HepG2 (cell line): ENCODE data around the gene E2F1. TPM values are rescaled to one million over a fixed set of nuclear protein-coding genes. Genes with fewer than 3 reads are reported as not detected.

Experiments used
- BCLAF1 ChIP-seq: fragments of 450-650 bp; IDR thresholded peaks from 2 replicates; pipeline ENCODE4 v1.6.1; 2017; ENCODE audit warnings: mild to moderate bottlenecking
- EP300 ChIP-seq, 3 experiments: sonication (generic) in 1 of 3; formaldehyde crosslinking in 1 of 3; IDR thresholded peaks; 2 replicates each; pipeline versions ENCODE4 v1.5.1 to v1.6.1; 2011 to 2020; ENCODE audit warnings: low read depth in 2 of 3, low read length in 2 of 3, borderline replicate concordance in 1 of 3, improper control_type of control experiment in 1 of 3, mild to moderate bottlenecking in 1 of 3, missing genetic modification reagents in 1 of 3, moderate library complexity in 1 of 3
- GLI4 ChIP-seq: sonication (generic); formaldehyde crosslinking; IDR thresholded peaks from 2 replicates; pipeline ENCODE4 v1.5.1; 2020; ENCODE audit warnings: missing genetic modification reagents, mild to moderate bottlenecking, moderate library complexity, borderline replicate concordance
- HNF4A ChIP-seq: sonication (generic); formaldehyde crosslinking; IDR thresholded peaks from 2 replicates; pipeline ENCODE4 v1.4.0; 2020; ENCODE audit warnings: missing genetic modification reagents
- NR2C2 ChIP-seq: sonication (generic); formaldehyde crosslinking; IDR thresholded peaks from 2 replicates; pipeline ENCODE4 v1.4.0; 2020; ENCODE audit warnings: missing genetic modification reagents, mild to moderate bottlenecking, moderate library complexity, borderline replicate concordance
- PRDM10 ChIP-seq: sonication (generic); formaldehyde crosslinking; IDR thresholded peaks from 2 replicates; pipeline ENCODE4 v1.4.0; 2020; ENCODE audit warnings: low read depth, missing genetic modification reagents
- PRMT3 ChIP-seq: sonication (generic); formaldehyde crosslinking; IDR thresholded peaks from 2 replicates; pipeline ENCODE4 v1.8.1; 2022; ENCODE audit warnings: low read depth, mild to moderate bottlenecking, moderate library complexity, missing genetic modification reagents, borderline replicate concordance
- RBFOX2 ChIP-seq: fragments of 200-400 bp; formaldehyde crosslinking; IDR thresholded peaks from 2 replicates; pipeline ENCODE4 v1.6.1; 2017; ENCODE audit warnings: low read depth, mild to moderate bottlenecking, low read length
- RBM22 ChIP-seq: fragments of 200-400 bp; formaldehyde crosslinking; optimal IDR thresholded peaks from 2 replicates; pipeline ENCODE3; 2017; ENCODE audit warnings: mild to moderate bottlenecking, low read length, moderate library complexity
- ZFP37 ChIP-seq: sonication (generic); formaldehyde crosslinking; IDR thresholded peaks from 2 replicates; pipeline ENCODE4 v1.4.0; 2020; ENCODE audit warnings: missing genetic modification reagents, borderline replicate concordance
- ZNF484 ChIP-seq: sonication (generic); formaldehyde crosslinking; IDR thresholded peaks from 2 replicates; pipeline ENCODE4 v1.5.1; 2020; ENCODE audit warnings: mild to moderate bottlenecking, low read depth, missing genetic modification reagents, borderline replicate concordance
- ZNF646 ChIP-seq: sonication (generic); formaldehyde crosslinking; IDR thresholded peaks from 2 replicates; pipeline ENCODE4 v1.9.0; 2021; ENCODE audit warnings: mild to moderate bottlenecking, missing genetic modification reagents
- ZNF790 ChIP-seq: sonication (generic); formaldehyde crosslinking; IDR thresholded peaks from 2 replicates; pipeline ENCODE4 v1.8.0; 2022; ENCODE audit warnings: missing genetic modification reagents, mild to moderate bottlenecking, borderline replicate concordance
- ZSCAN29 ChIP-seq: sonication (generic); formaldehyde crosslinking; conservative IDR thresholded peaks from 2 replicates; pipeline ENCODE4 v1.4.0; 2020; ENCODE audit warnings: mild to moderate bottlenecking, missing genetic modification reagents
- polyA plus RNA-seq, 8 experiments: library from polyadenylated mRNA; depleted of rRNA in 3 of 8; stranded (reverse) in 7 of 8; unstranded in 1 of 8; fragments of >200 nt; fragmentation: Illumina TruSeq in 4 of 8; extraction: Trizol in 4 of 8; gene quantifications; 2 replicates each; pipeline versions ENCODE4 v1.2.1 to v1.2.3, GENCODE V29; 2011 to 2016; ENCODE audit warnings: low read depth in 4 of 8, missing spikeins in 1 of 8, mixed read lengths in 1 of 8; ENCODE audit not compliant: insufficient read depth in 1 of 8
- total RNA-seq, 5 experiments: library from RNA; depleted of rRNA; stranded (reverse); fragments of >200 nt; fragmentation: Illumina TruSeq; extraction: Trizol; gene quantifications; 2 replicates each; pipeline ENCODE4 v1.2.3, GENCODE V29; 2016; ENCODE audit warnings: low read depth in 1 of 5

E2F1 gene
- total and polyA plus RNA-seq, 2 of the 13 experiments (the other 11 are each of a cell fraction or from before 2014, with no cell fraction given) = 25.5 to 39.4 TPM

- TF ChIP-seq EP300 (IDR thresholded peaks at IDR 0.05; ENCODE audit: low read depth in 2 of 2, low read length in 2 of 2) = peak in 1 of 2 experiments; percentile 94; a peak in 2 of 4 replicates
- TF ChIP-seq EP300 (CRISPR knock-in tag; IDR thresholded peaks at IDR 0.05; ENCODE audit: borderline replicate concordance) = peak; percentile 19; the same call in 1 of the 2 replicates
- TF ChIP-seq GLI4 (CRISPR knock-in tag) = no peak
- peak; percentile 78 for TF ChIP-seq NR2C2 (CRISPR knock-in tag)
- no peak for TF ChIP-seq ZNF790 (CRISPR knock-in tag)
- TF ChIP-seq ZNF484 = no peak
- TF ChIP-seq PRMT3 (CRISPR knock-in tag) = no peak
- TF ChIP-seq PRDM10 = no peak; the same call in 1 of the 2 replicates
- TF ChIP-seq BCLAF1 = no peak
- TF ChIP-seq ZFP37 (CRISPR knock-in tag) = no peak
- TF ChIP-seq RBFOX2 = no peak
- TF ChIP-seq HNF4A (CRISPR knock-in tag) = peak; percentile 86
- no peak for TF ChIP-seq ZNF646 (CRISPR knock-in tag)
- TF ChIP-seq ZSCAN29 (CRISPR knock-in tag) = 0 out of 2 replicates have a peak, but pooled peaks have one; percentile 71
- TF ChIP-seq RBM22 = no peak
Observed at GRCh38 chr20:33724439-33725094, 38.4 kb upstream of the E2F1 start (continued).
